LNCAP (cell line): ENCODE data around the gene CALML6.

Experiments
- TF ChIP-seq, protein P1 (sequence below): fragments of 450-650 bp; IDR thresholded peaks from 2 replicates; pipeline ENCODE4 v1.5.1; 2017; ENCODE audit warnings: mild to moderate bottlenecking

CALML6 gene, protein sequence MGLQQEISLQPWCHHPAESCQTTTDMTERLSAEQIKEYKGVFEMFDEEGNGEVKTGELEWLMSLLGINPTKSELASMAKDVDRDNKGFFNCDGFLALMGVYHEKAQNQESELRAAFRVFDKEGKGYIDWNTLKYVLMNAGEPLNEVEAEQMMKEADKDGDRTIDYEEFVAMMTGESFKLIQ

DNA sequence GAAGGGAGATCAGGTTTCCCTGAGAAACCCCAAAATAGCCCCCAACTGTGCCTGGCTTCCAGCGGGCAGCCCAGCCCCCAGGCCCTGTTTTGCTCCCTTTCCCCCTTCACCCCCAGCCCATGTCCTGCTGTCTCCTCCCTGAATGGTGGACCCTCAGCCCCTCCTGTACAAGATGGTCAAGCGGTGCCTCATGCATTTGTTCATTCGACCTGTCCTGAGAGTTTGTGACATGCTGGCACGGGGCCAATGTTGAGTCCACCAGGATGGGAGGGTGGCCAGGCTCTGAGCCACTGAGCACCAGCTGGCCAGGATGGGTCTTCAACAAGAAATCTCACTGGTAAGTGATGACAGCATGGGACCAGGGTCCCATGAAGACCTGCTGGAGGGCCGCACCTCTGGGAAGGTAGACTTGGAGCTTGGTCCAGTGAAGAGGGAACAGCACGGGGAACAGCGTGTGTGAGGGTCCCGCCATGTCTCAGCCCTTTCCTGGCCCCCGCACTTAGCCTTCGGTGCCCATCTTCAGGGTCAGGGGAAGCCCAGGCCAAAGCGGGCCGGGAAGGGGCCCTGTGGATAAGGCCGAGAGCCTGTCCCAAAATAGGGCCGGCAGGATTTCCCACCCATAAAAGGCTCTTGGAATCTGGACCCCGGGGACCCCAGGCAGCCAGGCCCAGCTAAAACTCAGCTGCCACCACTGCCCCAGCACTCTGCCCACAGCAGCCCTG is at the start of gene CALML6:
CALML6 (plus strand) TSS at position 290 of the 722 bp plus-strand sequence; CDS start at position 311, 21 bp downstream.
- TF ChIP-seq, protein P1, sequence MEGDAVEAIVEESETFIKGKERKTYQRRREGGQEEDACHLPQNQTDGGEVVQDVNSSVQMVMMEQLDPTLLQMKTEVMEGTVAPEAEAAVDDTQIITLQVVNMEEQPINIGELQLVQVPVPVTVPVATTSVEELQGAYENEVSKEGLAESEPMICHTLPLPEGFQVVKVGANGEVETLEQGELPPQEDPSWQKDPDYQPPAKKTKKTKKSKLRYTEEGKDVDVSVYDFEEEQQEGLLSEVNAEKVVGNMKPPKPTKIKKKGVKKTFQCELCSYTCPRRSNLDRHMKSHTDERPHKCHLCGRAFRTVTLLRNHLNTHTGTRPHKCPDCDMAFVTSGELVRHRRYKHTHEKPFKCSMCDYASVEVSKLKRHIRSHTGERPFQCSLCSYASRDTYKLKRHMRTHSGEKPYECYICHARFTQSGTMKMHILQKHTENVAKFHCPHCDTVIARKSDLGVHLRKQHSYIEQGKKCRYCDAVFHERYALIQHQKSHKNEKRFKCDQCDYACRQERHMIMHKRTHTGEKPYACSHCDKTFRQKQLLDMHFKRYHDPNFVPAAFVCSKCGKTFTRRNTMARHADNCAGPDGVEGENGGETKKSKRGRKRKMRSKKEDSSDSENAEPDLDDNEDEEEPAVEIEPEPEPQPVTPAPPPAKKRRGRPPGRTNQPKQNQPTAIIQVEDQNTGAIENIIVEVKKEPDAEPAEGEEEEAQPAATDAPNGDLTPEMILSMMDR, result no peak

DNA sequence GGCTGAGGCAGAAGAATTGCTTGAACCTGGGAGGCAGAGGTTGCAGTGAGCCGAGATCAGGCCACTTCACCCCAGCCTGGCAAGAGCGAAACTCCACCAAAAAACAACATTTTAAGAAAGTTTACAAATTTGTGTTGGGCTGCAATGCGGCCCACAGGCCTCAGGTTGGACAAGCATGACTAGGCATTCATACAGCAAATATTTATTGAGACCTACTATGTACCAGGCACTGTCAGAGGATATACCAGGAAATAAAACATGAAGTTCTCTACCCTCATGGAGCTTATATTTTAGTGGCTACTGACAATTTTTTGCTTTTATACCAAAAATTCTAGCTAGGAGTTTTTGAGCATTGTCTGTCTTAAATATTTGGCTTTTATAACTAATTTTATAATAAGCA is 47.9 kb upstream of the CALML6 start:
- TF ChIP-seq, protein P1, result no peak

DNA sequence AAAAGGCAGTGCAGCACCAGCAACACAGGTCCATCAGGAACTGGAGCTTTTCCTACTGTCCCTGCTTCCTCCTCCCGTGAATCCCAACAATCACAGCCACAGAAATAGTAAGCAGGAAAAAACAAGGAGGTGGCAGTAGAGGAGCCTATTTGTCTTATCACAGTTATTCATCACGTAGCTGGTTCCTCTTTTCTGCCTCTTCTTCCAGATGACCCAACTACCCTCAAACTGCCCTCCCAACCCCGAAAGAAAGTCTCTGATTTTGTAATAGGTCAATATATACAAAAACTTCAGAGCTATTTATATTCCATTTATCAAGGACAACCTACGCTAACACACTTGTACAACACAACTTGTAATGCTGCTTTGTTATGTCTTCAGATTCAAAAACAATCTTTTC is 45.6 kb upstream of the CALML6 start:
- TF ChIP-seq, protein P1, result no peak

DNA sequence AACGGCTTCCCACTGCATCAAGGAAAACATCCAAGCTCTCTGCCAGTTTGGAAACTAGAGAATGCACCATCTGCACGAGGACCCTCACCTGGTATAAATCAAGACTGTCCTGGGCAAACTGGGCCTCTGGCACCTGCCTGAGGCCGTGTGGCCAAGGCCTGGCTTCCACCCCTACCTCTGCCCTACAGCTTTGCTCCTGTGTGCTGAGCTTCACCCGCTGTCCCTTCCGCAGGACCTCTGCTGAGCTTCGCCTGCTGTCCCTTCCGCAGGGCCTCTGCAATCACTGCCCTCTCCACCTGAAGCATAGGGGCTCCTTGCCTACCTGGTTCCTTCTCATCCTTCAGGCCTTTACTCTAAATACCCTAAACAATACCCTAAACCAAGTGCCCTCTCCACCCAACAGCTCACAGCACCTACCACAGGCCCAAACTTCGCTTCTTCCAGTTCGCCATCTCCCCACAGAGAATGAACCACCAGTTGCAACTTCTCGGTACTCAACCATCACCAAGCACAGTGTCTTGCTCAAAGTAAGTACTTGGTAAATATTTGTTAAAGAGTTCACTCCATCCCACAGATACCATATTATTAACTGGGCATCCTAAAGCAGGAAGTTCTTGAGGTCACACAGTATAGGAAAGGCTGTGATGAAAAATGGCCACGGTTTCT is 42.6 kb upstream of the CALML6 start:
- TF ChIP-seq, protein P1, result no peak

DNA sequence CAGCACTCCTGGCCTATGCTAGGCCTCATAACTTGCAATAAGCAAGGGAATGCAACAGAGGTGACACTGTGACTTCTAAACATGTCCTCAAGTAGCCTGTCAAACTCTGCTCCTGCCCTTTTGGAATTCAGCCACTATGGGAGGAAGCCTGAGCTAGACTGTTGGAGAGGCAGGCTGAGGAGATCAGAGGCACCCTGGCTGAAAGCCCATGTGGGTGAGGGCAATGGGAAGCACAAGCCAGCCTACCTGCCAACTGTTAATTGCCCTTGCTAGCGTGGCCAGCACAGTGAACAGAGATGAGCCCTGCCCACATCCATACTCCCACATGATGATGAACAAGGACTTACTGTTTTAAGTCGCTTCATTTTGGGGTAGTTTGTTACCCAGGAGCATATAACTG is 41.9 kb upstream of the CALML6 start:
- TF ChIP-seq, protein P1, result no peak

DNA sequence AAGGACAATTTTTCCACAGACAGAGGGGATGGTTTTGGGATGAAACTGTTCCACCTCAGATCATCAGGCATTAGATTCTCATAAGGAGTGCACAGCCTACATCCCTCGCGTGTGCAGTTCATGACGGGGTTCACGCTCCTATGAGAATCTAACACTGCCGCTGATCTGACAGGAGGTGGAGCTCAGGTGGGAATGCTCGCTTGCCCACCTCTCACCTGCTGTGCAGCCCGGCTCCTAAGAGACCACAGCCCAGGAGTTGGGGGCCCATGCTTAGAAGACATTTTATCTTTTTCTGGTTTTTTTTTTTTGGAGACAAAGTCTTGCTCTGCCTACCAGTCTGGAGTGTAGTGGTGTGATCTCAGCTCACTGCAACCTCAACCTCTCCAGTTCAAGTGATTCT is 40.2 kb upstream of the CALML6 start:
- TF ChIP-seq, protein P1, result no peak

DNA sequence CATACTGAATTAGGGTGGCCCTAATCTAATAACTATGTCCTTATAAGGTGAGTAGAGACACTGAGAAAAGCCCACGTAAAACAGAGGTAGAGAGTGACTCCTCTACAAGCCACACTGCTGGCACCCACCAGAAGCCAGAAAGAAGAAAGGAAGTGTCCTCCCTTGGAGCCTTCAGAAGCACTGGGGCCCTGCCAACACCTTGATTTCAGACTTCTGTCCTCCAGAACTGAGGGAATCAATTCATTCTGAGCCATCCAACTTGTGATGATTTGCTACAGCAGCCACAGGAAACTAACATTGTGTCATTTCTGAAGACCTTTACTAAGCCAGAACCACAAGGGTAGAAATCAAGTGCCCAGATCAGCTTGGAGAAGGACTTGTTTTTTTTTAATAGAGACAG is 39.1 kb upstream of the CALML6 start:
- TF ChIP-seq, protein P1, result no peak
